IMR-90 (cell line): ENCODE measurements around the gene CDH22. TPM values are rescaled to one million over a fixed set of nuclear protein-coding genes. Genes with fewer than 3 reads are reported as not detected.

Experiments used
- ATAC-seq: fragments of 200-7000 bp; cut with Tn5 transposase; 2 replicates; pipeline ENCODE4 v1.9.1; 2020; ENCODE audit warnings: low read depth, mild to moderate bottlenecking, moderate library complexity
- BruUV-seq: library from RNA; stranded (reverse); fragments of 400-500 nt; replicated peaks from 2 replicates; lab custom pipeline; 2021; lab: Mats Ljungman, UMichigan
- CTCF ChIA-PET: fragments of 300-600 bp; formaldehyde crosslinking; extraction: SDS; loops from one replicate; lab custom pipeline; 2021; ENCODE audit warnings: antibody characterized with exemption; lab: Yijun Ruan, JAX
- POLR2A ChIA-PET: fragments of 300-600 bp; sonication (Branson Sonifier 250); formaldehyde crosslinking; loops from one replicate; lab custom pipeline; 2022; ENCODE audit warnings: antibody characterized with exemption; ENCODE audit not compliant: unreplicated experiment; lab: Charles Lee
- DNase-seq: peaks from one replicate; pipeline ENCODE4 v3.0.0; 2013
- H2AFZ ChIP-seq: replicated peaks from 2 replicates; pipeline ENCODE3; 2013; ENCODE audit warnings: low read length, mild to moderate bottlenecking; ENCODE audit not compliant: poor library complexity
- H2AK5ac ChIP-seq: 2 replicates; pipeline ENCODE4 v1.6.1; 2013; ENCODE audit warnings: low read depth, low read length, inconsistent platforms
- H2AK9ac ChIP-seq: replicated peaks from 2 replicates; pipeline ENCODE3; 2013; ENCODE audit warnings: mild to moderate bottlenecking, low read depth, low read length, moderate library complexity; ENCODE audit not compliant: poor library complexity
- H2BK120ac ChIP-seq: 2 replicates; pipeline ENCODE4 v1.6.1; 2013; ENCODE audit warnings: low read depth, low read length, inconsistent platforms
- H2BK15ac ChIP-seq: 3 replicates; pipeline ENCODE4 v1.6.1; 2013; ENCODE audit warnings: low read depth, low read length, inconsistent platforms
- H2BK20ac ChIP-seq: 2 replicates; pipeline ENCODE4 v1.6.1; 2013; ENCODE audit warnings: low read depth, mild to moderate bottlenecking, inconsistent platforms, low read length, moderate library complexity
- H2BK5ac ChIP-seq: 2 replicates; pipeline ENCODE4 v1.6.1; 2013; ENCODE audit warnings: mild to moderate bottlenecking, low read depth, low read length, inconsistent platforms; ENCODE audit not compliant: poor library complexity, severe bottlenecking
- H3K14ac ChIP-seq: replicated peaks from 2 replicates; pipeline ENCODE4 v1.6.1; 2013; ENCODE audit warnings: low read depth, low read length, inconsistent platforms
- H3K18ac ChIP-seq: 2 replicates; pipeline ENCODE4 v1.6.1; 2013; ENCODE audit warnings: low read depth, low read length, control low read depth
- H3K23ac ChIP-seq: 2 replicates; pipeline ENCODE4 v1.6.1; 2013; ENCODE audit warnings: low read depth, low read length, inconsistent platforms
- H3K27ac ChIP-seq: 2 replicates; pipeline ENCODE4 v1.5.1; 2013; ENCODE audit warnings: mild to moderate bottlenecking, control low read depth, low read length; ENCODE audit not compliant: insufficient read depth
- H3K27me3 ChIP-seq: 2 replicates; pipeline ENCODE4 v1.6.1; 2013; ENCODE audit warnings: low read length; ENCODE audit not compliant: control insufficient read depth, insufficient read depth
- H3K36me3 ChIP-seq: 2 replicates; pipeline ENCODE4 v1.6.1; 2013; ENCODE audit warnings: low read length, mixed read lengths; ENCODE audit not compliant: control insufficient read depth, insufficient read depth
- H3K4ac ChIP-seq: 2 replicates; pipeline ENCODE4 v1.6.1; 2013; ENCODE audit warnings: low read depth, low read length, inconsistent platforms
- H3K4me1 ChIP-seq: 2 replicates; pipeline ENCODE4 v1.6.1; 2013; ENCODE audit warnings: low read length, mixed read lengths; ENCODE audit not compliant: control insufficient read depth, insufficient read depth
- H3K4me2 ChIP-seq: 2 replicates; pipeline ENCODE4 v1.6.1; 2013; ENCODE audit warnings: low read depth, mild to moderate bottlenecking, control low read depth, low read length, moderate library complexity
- H3K4me3 ChIP-seq: 2 replicates; pipeline ENCODE4 v1.5.1; 2013; ENCODE audit warnings: low read depth, mild to moderate bottlenecking, control low read depth, low read length, moderate library complexity; ENCODE audit not compliant: insufficient read depth
- H3K56ac ChIP-seq: 2 replicates; pipeline ENCODE4 v1.6.1; 2013; ENCODE audit warnings: low read length, inconsistent platforms; ENCODE audit not compliant: insufficient read depth; ENCODE audit errors: extremely low read depth
- H3K79me1 ChIP-seq, 2 experiments: 2 replicates each; pipeline ENCODE4 v1.6.1; 2013; ENCODE audit warnings: low read length in 2 of 2, inconsistent platforms in 1 of 2, low read depth in 1 of 2
- H3K9ac ChIP-seq: 2 replicates; pipeline ENCODE4 v1.6.1; 2013; ENCODE audit warnings: low read depth, low read length, control low read depth
- H3K9me1 ChIP-seq: 2 replicates; pipeline ENCODE4 v1.6.1; 2013; ENCODE audit warnings: low read length, inconsistent platforms; ENCODE audit not compliant: insufficient read depth
- H3K9me3 ChIP-seq: 2 replicates; pipeline ENCODE4 v1.6.1; 2013; ENCODE audit warnings: low read length; ENCODE audit not compliant: control insufficient read depth, insufficient read depth
- H4K20me1 ChIP-seq: 2 replicates; pipeline ENCODE4 v1.6.1; 2013; ENCODE audit warnings: low read length, inconsistent platforms; ENCODE audit not compliant: insufficient read depth
- H4K5ac ChIP-seq: 2 replicates; pipeline ENCODE4 v1.6.1; 2013; ENCODE audit warnings: mild to moderate bottlenecking, low read depth, low read length, control low read depth
- H4K8ac ChIP-seq, 2 experiments: 2 replicates each; pipeline ENCODE4 v1.6.1; 2013; ENCODE audit warnings: low read depth in 2 of 2, low read length in 2 of 2, control low read depth in 1 of 2, inconsistent platforms in 1 of 2
- H4K91ac ChIP-seq: 2 replicates; pipeline ENCODE4 v1.6.1; 2013; ENCODE audit warnings: low read depth, low read length, inconsistent platforms; ENCODE audit not compliant: insufficient read depth
- BHLHE40 ChIP-seq: fragments of 150-350 bp; IDR thresholded peaks from 2 replicates; pipeline ENCODE4 v1.6.1; 2016; ENCODE audit warnings: mild to moderate bottlenecking, low read depth, low read length
- CHD1 ChIP-seq: IDR thresholded peaks from 2 replicates; pipeline ENCODE4 v1.6.1; 2012; ENCODE audit warnings: low read depth, low read length, improper control_type of control experiment
- CTCF ChIP-seq: conservative IDR thresholded peaks from 2 replicates; pipeline ENCODE4 v1.5.1; 2012; ENCODE audit warnings: mild to moderate bottlenecking, low read depth, low read length, improper control_type of control experiment
- MAFK ChIP-seq: IDR thresholded peaks from 2 replicates; pipeline ENCODE4 v1.6.1; 2012; ENCODE audit warnings: low read depth, low read length, improper control_type of control experiment
- NFE2L2 ChIP-seq: fragments of 150-350 bp; IDR thresholded peaks from 2 replicates; pipeline ENCODE4 v1.6.1; 2016; ENCODE audit warnings: low read depth, mild to moderate bottlenecking, low read length
- POLR2A ChIP-seq: IDR thresholded peaks from 2 replicates; pipeline ENCODE4 v1.6.1; 2012; ENCODE audit warnings: mild to moderate bottlenecking, low read depth, low read length
- RFX5 ChIP-seq: IDR thresholded peaks from 2 replicates; pipeline ENCODE4 v1.8.0; 2012; ENCODE audit warnings: low read depth, mild to moderate bottlenecking, low read length, moderate library complexity
- SMC3 ChIP-seq: fragments of 150-350 bp; IDR thresholded peaks from 2 replicates; pipeline ENCODE4 v1.6.1; 2016; ENCODE audit warnings: low read depth, mild to moderate bottlenecking, antibody characterized with exemption, low read length, moderate library complexity
- WGBS, 2 experiments: methylation state at CpG; one replicate each; pipeline versions ENCODE4 v1.1.5 to v1.1.7; 2013; ENCODE audit warnings: missing lambda C conversion rate in 2 of 2; ENCODE audit not compliant: insufficient read length in 1 of 2; ENCODE audit errors: extremely low coverage in 2 of 2; 5-methylcytosine and 5-hydroxymethylcytosine counted together
- dilution Hi-C: fragments of 300-500 bp; cut with HindIII; formaldehyde crosslinking; loops from one replicate; pipeline ENCODE4 v1.14.3; 2018; ENCODE audit warnings: low sequenced_read_pairs; ENCODE audit not compliant: unreplicated experiment
- in situ Hi-C: fragments of 300-500 bp; cut with MboI; formaldehyde crosslinking; loops from 3 replicates; pipeline ENCODE4 v1.14.3; 2019; ENCODE audit warnings: low sequenced_read_pairs, inconsistent platforms, mixed read lengths
- intact Hi-C: fragments of 100-400 bp; cut with micrococcal nuclease; formaldehyde crosslinking; loops from 2 replicates; pipeline ENCODE4 v1.10.0; 2022
- polyA plus RNA-seq, 3 experiments: library from polyadenylated mRNA; depleted of rRNA; stranded (reverse); fragments of >200 nt; gene quantifications; 2 replicates each; pipeline ENCODE4 v1.2.3, GENCODE V29; 2012; ENCODE audit warnings: low replicate concordance in 1 of 3
- total RNA-seq: library from RNA; depleted of rRNA; stranded (reverse); fragments of >200 nt; gene quantifications from 2 replicates; pipeline ENCODE4 v1.2.3, GENCODE V29; 2012

Gene CDH22
- total and polyA plus RNA-seq, 2 of the 4 experiments (the other 2 are of a cell fraction): not detected

DNA sequence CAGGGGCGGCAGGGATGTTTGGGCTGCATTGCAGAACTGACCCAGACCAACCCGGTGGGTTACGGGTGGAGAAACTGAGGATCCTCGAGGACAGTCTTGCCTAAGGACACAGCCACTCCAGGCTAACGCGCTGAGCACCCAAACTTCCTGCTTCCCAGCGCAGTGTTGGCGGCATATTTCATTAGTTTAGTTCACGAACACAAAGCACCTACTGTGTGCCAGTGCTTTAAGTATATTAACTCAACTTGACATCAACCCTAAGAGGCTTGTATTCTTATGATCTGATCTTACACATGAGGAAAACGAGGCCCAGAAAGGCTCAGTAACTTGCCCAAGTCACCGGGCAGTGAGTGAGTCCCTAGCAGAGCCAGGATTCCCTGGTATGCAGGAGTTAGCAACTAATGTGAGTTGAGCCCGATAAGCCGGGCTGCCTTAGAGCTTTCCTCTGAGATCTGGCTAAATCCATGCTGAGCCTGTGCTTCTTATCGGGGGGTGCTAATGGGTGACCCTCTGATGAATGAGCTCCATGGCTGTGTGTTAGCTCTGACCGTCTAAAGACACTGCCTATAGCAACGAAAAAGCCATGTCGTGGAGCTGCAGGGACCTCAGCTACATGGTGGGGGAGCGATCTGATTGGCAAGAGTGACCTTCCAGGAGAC, 97.5 kb downstream of the CDH22 start:
- Histone ChIP-seq H4K5ac (no peak overlapping the region), H3K4me3 (no peak overlapping the region), H3K9me3 (no peaks in the 10 kb centered on the region), H3K4me1 (no peaks in the 10 kb centered on the region), H4K8ac (no peak overlapping the region), H2BK20ac (no peak overlapping the region), H3K9me1 (no peaks in the 10 kb centered on the region; the same call in 1 of the 2 replicates), H2AFZ (no peak overlapping the region), H3K4me2 (no peak overlapping the region), H3K27ac (no peak overlapping the region), H3K36me3 (no peaks in the 10 kb centered on the region), H4K91ac (no peak overlapping the region), H2BK120ac (no peak overlapping the region), H3K4ac (no peak overlapping the region), H2BK5ac (no peak overlapping the region), H3K9ac (no peak overlapping the region), H3K18ac (no peak overlapping the region), H3K56ac (no peak overlapping the region), H3K14ac (no peak overlapping the region), H3K23ac (no peak overlapping the region), H4K20me1 (no peaks in the 10 kb centered on the region), H2AK9ac (no peak overlapping the region), H2AK5ac (no peak overlapping the region), H3K27me3 (peaks cover 50% of the 10 kb centered on the region), H2BK15ac (no peak overlapping the region), H3K79me1 (no peaks in the 10 kb centered on the region)
- intact Hi-C loops: no loop called here
- in situ Hi-C loops: no loop called here
- DNase-seq (no peak), ATAC-seq (no peak)
- dilution Hi-C loops: no loop called here
- WGBS, 2 experiments: 63% methylated on average over 5 of the region's 18 CpGs; no CpG with 5 or more reads in 1 of the 2 experiments
- TF ChIP-seq NFE2L2 (no peak), CTCF (no peak), CHD1 (no peak), RFX5 (no peak), BHLHE40 (no peak), SMC3 (no peak), MAFK (no peak), POLR2A (no peak)
- BruUV-seq: no TSS peak
- ChIA-PET POLR2A (no interaction called here), CTCF (no interaction called here)
